Measurements from ENCODE around the gene AVPR1B.

AVPR1B gene

GRCh38 chr1:206117151-206117948 lies at the start of gene AVPR1B:
Gene AVPR1B (minus strand): TSS chr1:206117388. CDS start chr1:206116890, 498 bp downstream.
- DNase-seq (ENCODE audit: low read depth) = no peak
- peak within 1 kb of the TSS; percentile 29 for H3K4me3 ChIP-seq (ENCODE audit: control insufficient read depth, low read depth, low read length)
- TF ChIP-seq CTCF (IDR thresholded peaks at IDR 0.05; ENCODE audit: control insufficient read depth, insufficient read depth, low read depth, low read length, missing control alignments) = no peak

GRCh38 chr1:206145771-206146290 lies 28.6 kb upstream of the AVPR1B start:
- no peak for TF ChIP-seq CTCF (IDR thresholded peaks at IDR 0.05; ENCODE audit: control insufficient read depth, insufficient read depth, low read depth, low read length, missing control alignments)
- H3K4me3 ChIP-seq (ENCODE audit: control insufficient read depth, low read depth, low read length) = no peak overlapping the region
- DNase-seq (ENCODE audit: low read depth) = no peak

GRCh38 chr1:206144605-206145004 lies 27.4 kb upstream of the AVPR1B start:
- no peak for TF ChIP-seq CTCF (IDR thresholded peaks at IDR 0.05; ENCODE audit: control insufficient read depth, insufficient read depth, low read depth, low read length, missing control alignments)
- DNase-seq (ENCODE audit: low read depth) = no peak
- H3K4me3 ChIP-seq (ENCODE audit: control insufficient read depth, low read depth, low read length) = no peak overlapping the region

- no peak for TF ChIP-seq CTCF (IDR thresholded peaks at IDR 0.05; ENCODE audit: control insufficient read depth, insufficient read depth, low read depth, low read length, missing control alignments)
- no peak for DNase-seq (ENCODE audit: low read depth)
- H3K4me3 ChIP-seq (ENCODE audit: control insufficient read depth, low read depth, low read length) = no peak overlapping the region
Observed at GRCh38 chr1:206143537-206144172, 26.5 kb upstream of the AVPR1B start.

- no peak for DNase-seq (ENCODE audit: low read depth)
- TF ChIP-seq CTCF (IDR thresholded peaks at IDR 0.05; ENCODE audit: control insufficient read depth, insufficient read depth, low read depth, low read length, missing control alignments) = no peak
- H3K4me3 ChIP-seq (ENCODE audit: control insufficient read depth, low read depth, low read length) = no peak overlapping the region
Observed at GRCh38 chr1:206142770-206143169, 25.6 kb upstream of the AVPR1B start.

GRCh38 chr1:206142011-206142410 lies 24.8 kb upstream of the AVPR1B start:
- no peak for TF ChIP-seq CTCF (IDR thresholded peaks at IDR 0.05; ENCODE audit: control insufficient read depth, insufficient read depth, low read depth, low read length, missing control alignments)
- no peak for DNase-seq (ENCODE audit: low read depth)
- no peak overlapping the region for H3K4me3 ChIP-seq (ENCODE audit: control insufficient read depth, low read depth, low read length)
